ENCODE results near the gene SPATC1L.
A peak's percentile ranks its signal among the peaks of the same experiment; 100 is the strongest.
"Not testable (repeated sequence)": the region's sequence is repeated elsewhere in the genome, so short reads cannot be mapped to it uniquely, and the experiment has no call there.

Gene SPATC1L

DNA sequence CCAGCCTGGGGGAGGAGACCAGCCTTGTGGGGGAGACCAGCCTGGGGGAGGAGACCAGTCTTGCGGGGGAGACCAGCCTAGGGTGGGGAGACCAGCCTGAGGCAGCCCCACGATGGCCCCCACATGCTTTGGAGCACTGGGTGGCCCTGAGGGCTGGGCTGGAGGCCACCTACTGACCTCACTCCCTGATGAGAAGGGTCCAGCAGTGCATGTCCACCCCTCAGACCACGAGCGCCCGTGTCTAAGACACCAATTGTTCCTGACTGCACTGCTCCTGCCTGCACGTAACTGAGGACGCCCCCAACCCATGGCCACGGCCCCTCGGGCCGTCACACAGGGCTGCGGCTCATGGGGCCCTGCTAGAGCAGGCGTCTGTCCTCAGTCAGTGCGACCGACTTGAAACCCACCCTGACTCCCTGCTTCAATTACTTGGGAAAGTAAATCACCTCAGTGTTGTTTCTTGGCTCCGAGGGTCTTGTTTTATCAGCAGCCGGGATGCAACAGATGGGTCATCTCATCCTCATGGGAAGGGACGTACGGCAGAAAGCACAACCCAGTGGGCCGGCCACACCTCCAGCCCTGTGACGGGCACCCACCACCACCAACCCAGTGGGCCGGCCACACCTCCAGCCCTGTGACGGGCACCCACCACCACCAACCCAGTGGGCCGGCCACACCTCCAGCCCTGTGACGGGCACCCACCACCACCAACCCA, at the start of gene SPATC1L:
TSS of gene SPATC1L (minus strand) at position 550 of the 715 bp plus-strand sequence. CDS start 1,643 bp downstream, outside the sequence.
- Mint-ChIP-seq H3K27me3 (no peaks in the 10 kb centered on the region), H3K9me3 (no peaks in the 10 kb centered on the region), H3K4me1 (peaks cover 27% of the 10 kb centered on the region), H3K27ac (peak within 1 kb of the TSS; percentile 48 to 87), H3K4me3 (peak within 1 kb of the TSS; percentile 87 to 90)
- ATAC-seq (peak; percentile 79), DNase-seq (peak in 1 of 2 donors; percentile 34)

DNA sequence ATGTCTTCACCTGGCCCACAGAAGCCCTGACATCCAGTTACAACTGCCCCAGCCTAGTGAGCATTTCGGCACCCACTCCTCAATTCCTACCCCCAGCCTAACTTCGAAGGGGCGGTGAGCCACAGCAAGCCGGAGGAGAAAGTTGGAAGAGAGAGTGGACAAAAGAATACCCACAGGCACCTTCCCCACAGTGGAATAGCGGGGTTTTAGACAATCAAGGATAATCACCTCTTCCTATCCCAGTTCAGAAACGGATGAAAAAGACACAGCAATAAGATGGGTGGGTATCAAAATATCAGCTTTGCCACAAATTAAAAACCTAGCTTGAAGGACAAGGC, 45.6 kb upstream of the SPATC1L start:
- peaks cover 64% of the 10 kb centered on the region for H3K4me1 Mint-ChIP-seq
- H3K9me3 Mint-ChIP-seq: peaks cover 0 to 6% of the 10 kb centered on the region in 2 donors
- ATAC-seq (no peak), DNase-seq (no peak)
- H3K4me3 Mint-ChIP-seq: peak overlapping the region; percentile 70 to 89
- no peaks in the 10 kb centered on the region for H3K27me3 Mint-ChIP-seq
- H3K27ac Mint-ChIP-seq: no peak overlapping the region

DNA sequence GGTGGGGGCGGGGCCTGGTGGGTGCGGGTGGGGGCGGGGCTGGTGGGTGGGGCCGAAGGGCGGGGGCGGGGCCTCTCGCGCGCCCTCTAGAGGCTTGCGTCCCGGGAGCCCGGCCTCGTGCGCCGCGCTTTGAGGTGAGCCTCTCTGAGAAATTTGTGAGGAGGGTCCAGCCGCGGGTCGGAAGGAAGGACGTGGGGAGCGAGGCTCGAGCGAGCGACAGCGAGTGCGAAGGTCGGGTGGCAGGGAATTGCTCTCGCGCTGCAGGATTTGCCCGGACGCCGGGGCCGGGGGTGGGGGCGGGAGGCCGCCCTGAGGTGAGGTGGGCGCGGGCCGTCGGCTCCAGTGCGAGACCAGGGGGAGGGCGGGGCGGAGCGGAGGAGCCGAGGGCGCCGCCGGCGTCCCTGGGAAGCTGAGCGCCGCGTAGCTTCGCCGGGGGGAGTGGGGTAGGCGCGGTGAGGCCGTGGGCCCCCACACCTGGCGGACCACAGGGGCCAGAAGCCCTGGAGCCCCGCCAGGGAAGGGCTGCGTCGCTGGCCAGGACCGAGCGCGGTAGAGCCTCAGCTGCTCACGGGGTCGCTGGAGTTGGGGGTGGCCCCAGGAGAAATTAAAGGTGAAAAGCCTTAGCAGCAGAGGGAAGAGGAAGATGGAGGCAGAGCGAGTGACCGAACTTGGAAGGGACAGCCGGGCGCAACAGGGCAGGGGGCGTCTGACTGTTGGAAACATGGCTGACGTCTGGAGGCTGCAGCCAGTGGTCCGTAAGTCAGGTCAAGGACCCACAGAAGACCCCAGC, 45.1 kb upstream of the SPATC1L start:
- ATAC-seq: peak; percentile 50
- no peak for DNase-seq
- Mint-ChIP-seq H3K4me1 (peaks cover 64% of the 10 kb centered on the region), H3K27ac (peak overlapping the region; percentile 94 to 98), H3K9me3 (peaks cover 0 to 6% of the 10 kb centered on the region in 2 donors), H3K27me3 (no peaks in the 10 kb centered on the region), H3K4me3 (peak overlapping the region; percentile 89 to 91)

DNA sequence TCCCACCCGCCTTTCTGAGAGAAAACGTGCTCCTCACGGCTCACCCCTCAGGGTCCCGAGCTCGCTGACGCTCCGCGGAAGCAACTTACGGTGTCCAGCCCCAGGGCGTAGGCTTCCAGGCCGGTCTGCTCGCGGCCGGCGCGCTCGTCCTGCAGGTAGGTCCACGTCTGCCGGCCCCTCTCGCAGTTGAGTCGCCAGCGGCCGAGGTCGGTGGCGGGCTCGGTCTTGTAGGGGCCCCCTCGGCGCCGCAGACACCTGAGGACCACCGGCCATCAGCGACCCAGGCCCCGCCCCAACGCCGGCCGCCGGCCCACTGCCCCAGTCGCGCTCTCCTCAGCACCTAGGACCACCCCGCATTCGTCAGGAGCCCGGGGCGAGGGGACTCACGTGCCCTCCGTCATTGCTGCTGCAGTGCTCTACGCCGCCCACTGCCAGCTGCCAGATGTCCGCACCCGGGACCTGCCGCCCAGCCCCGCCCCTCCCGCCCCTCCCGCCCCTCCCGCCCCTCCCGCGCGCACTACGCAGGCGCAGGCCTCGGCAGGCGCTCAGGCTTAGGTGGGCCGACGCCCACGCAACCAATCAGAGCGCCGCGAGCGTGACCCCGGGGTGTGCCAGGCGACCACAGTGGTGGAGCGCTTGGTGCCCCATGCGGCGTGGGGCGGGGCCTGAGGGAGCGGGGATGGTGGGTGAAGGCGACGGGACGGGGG, 44.2 kb upstream of the SPATC1L start, which contains the start of gene LSS:
TSS of gene LSS (minus strand) at position 430 of the 707 bp plus-strand sequence. CDS start at position 401, 29 bp downstream.
- H3K4me3 Mint-ChIP-seq: peak within 1 kb of the TSS; percentile 89 to 91
- peak; percentile 97 to 98 for DNase-seq
- no peaks in the 10 kb centered on the region for H3K27me3 Mint-ChIP-seq
- H3K27ac Mint-ChIP-seq: peak within 1 kb of the TSS; percentile 94 to 98
- peaks cover 58% of the 10 kb centered on the region for H3K4me1 Mint-ChIP-seq
- ATAC-seq: peak; percentile 96
- H3K9me3 Mint-ChIP-seq: peaks cover 0 to 6% of the 10 kb centered on the region in 2 donors

DNA sequence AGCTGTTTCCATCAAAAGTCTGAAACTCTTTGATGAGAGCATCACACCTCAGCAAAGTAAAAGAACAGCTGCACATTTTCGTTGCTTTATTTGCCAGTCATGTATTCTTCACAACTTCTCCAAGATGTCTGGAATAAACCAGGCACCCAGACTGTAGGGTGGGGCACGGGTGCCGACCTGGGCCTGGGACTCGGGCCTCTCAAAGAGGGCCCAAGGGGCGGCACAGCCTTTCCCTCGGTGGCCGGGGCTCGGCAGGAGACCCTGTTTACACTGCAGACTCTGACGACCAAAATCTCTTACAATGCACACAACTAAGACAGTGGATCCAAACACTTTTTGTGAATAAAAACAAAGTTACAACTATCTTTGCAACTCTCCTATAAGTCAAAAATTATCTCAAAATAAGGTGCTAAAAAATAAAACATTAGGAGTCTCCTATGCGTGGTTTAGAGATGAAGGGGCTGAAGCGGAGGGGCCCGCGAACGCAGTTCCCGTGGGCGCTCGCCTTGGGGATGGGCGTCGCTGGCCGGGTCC, 43.6 kb upstream of the SPATC1L start:
- peaks cover 0 to 6% of the 10 kb centered on the region in 2 donors for H3K9me3 Mint-ChIP-seq
- peak overlapping the region; percentile 82 to 84 for H3K4me3 Mint-ChIP-seq
- H3K27ac Mint-ChIP-seq: peak overlapping the region in 1 of 2 donors; percentile 61
- ATAC-seq (no peak), DNase-seq (no peak)
- H3K4me1 Mint-ChIP-seq: peaks cover 54% of the 10 kb centered on the region
- H3K27me3 Mint-ChIP-seq: no peaks in the 10 kb centered on the region

DNA sequence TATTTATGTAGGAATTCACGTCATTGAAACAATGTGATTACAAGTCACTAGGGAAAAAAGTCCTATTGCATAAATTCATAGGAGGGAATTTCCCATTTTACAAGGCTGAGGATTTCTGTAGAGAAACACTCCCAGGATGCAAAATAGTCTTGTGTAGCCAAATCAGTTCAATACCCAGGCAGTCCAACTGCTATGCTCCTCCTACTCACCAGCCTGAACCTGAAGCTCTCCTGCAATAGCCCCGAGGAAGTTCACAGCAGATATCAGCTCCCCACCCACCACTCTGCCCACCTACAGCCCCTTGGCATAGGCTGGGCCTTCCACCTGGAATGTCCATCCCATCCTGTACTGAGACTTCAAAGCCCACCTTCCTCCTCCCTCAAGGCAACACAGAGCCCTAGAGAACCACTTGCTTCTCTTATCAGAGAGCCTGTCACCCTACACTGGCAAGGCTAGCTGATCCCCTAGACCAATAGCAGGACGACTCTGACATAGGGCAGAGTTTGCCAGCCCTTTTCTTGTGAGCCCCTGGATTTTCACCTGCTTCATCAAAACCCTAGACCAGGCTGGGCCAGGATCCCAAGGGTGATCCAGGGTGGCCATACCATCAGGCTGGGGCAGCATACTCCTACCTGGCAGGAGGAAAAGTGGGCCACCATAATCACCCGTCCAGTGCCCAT, 42.8 kb upstream of the SPATC1L start:
- peaks cover 0 to 6% of the 10 kb centered on the region in 2 donors for H3K9me3 Mint-ChIP-seq
- H3K27ac Mint-ChIP-seq: no peak overlapping the region
- peak overlapping the region; percentile 82 to 84 for H3K4me3 Mint-ChIP-seq
- DNase-seq (no peak), ATAC-seq (no peak)
- H3K27me3 Mint-ChIP-seq: no peaks in the 10 kb centered on the region
- H3K4me1 Mint-ChIP-seq: peaks cover 61% of the 10 kb centered on the region

DNA sequence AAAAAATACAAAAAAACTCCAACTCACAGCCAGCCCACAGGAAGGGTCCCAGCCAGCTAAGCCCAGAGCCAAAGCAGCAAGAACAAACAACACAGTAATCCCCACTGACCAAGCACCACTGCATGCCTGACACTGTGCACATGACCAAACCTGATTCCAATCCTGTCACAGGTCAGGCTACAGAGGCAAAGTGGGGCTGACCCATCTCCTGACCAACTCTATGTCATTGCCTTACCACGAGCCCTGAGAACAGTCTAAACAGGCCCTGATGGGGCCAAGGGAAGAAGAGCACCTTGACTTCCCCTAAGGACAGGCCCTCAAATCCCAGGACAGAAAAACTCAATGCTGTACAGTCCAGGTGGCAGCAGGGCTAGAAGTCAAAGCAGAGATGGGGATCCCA, 41.9 kb upstream of the SPATC1L start:
- Mint-ChIP-seq H3K4me1 (peaks cover 56% of the 10 kb centered on the region), H3K27ac (no peak overlapping the region), H3K27me3 (no peaks in the 10 kb centered on the region), H3K4me3 (no peak overlapping the region), H3K9me3 (peaks cover 0 to 1% of the 10 kb centered on the region in 2 donors)
- ATAC-seq (no peak), DNase-seq (no peak)

DNA sequence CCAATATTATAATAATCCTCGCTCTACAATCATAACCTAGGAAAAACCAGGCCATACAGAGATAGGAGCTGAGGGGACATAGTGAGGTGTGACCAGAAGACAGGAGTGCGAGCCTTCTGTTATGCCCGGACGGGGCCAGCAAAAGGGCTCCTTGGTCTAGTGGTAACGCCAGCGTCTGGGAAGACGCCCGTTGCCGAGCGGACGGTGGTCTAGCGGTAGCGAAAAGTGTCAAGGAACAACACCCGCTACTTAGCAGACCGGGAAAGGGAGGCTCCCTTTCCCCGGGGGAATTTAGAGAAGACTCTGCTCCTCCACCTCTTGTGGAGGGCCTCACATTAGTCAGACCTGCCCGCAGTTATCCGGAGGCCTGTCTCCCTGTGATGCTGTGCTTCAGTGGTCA, 39.4 kb upstream of the SPATC1L start:
- not testable (repeated sequence) for ATAC-seq, H3K4me3 Mint-ChIP-seq, H3K27me3 Mint-ChIP-seq, H3K27ac Mint-ChIP-seq, H3K9me3 Mint-ChIP-seq, DNase-seq
- H3K4me1 Mint-ChIP-seq: peaks cover 36% of the 10 kb centered on the region

DNA sequence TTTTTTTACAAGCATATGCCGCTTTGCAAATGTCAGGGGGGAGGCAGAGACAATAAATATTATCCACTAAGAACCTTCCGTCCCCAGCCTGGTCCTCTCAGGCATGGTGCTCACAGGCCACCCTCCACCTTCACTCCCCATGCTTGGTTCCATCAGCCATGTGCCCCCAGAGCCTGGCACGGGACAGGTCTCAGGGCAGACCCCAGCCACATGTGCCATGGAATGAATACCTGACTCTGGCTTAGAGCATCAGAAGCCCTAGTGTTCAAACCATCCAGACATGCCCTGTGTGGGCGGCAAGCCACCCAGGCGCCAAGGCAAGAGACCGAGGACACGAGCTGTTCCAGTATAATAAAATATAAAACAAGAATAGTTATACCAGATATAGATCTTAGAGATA, 39.0 kb upstream of the SPATC1L start:
- no peak for DNase-seq
- Mint-ChIP-seq H3K27ac (no peak overlapping the region), H3K4me1 (peaks cover 36% of the 10 kb centered on the region), H3K9me3 (no peaks in the 10 kb centered on the region), H3K27me3 (no peaks in the 10 kb centered on the region), H3K4me3 (no peak overlapping the region)
- no peak for ATAC-seq

DNA sequence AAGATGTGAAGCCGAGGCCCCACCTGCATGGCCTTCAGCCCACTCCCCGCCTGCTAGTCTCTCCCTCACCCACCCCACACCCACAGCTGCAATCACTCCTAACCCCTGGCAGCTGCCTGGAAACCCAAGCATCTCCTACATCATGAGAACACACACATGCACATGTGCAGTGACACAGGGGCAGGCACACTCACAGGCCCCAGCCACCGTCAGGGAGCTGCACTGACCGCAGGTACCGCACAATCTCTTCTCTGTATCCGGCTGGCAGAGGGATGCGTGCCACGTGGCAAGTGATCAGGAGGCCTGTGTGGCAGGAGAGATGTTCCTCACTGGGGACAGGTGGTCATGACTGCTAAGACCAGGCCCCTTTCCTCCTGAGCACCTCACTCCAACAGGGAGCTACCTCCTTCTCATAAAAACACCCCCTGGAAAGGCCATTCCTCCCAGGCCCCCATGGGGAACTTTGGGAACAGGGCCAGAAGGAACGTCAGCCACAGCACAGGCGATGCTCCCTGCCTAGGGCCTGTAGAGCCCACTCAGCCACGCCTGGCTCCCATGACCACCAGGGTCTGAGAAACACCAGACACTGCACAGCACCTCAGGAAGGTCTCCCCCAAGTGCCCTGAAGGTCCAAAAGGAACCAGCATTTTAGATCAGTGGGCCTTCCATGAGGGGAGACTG, 38.3 kb upstream of the SPATC1L start:
- Mint-ChIP-seq H3K4me1 (peaks cover 31% of the 10 kb centered on the region), H3K27ac (peak overlapping the region in 1 of 2 donors; percentile 27), H3K27me3 (no peaks in the 10 kb centered on the region), H3K9me3 (no peaks in the 10 kb centered on the region), H3K4me3 (no peak overlapping the region)
- ATAC-seq (no peak), DNase-seq (no peak)

DNA sequence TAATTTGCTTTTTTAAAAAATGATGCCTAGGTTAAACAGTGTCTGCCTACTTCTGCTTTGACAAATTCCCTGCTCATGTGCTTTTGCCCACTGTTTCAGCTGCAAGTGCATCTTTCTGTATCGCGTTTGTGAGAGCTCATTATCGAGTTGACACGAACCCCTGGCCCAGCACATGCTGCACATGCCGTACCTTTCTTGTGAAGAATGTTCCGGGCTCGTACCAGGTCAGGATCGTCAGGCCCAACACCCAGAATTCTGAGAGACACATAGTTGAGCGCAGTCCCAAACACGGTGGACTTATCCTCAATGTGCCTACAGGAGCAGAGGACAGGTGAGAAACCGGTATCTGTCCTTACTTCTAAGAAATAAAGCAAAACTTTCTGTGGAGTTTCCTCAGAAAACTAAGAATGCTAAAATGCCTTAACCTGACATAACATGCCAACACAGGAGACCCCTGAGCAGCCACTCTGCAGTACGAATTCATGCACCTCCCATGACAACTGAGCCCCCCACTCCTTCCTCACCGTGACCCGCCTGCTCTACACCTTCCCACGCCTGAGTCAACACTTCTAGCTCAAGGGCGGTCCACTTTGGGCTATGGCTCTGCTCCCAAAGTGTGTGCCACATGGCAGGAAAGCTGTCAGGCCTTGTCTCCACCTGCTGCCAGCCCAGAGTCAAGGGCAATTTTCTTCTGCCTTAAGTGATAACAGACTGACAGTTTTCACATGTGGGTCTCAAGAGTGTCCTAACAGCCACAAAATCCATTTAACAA, 37.6 kb upstream of the SPATC1L start:
- DNase-seq (no peak), ATAC-seq (no peak)
- Mint-ChIP-seq H3K9me3 (no peaks in the 10 kb centered on the region), H3K27me3 (no peaks in the 10 kb centered on the region), H3K27ac (peak overlapping the region in 1 of 2 donors; percentile 38), H3K4me1 (peaks cover 24% of the 10 kb centered on the region), H3K4me3 (no peak overlapping the region)

DNA sequence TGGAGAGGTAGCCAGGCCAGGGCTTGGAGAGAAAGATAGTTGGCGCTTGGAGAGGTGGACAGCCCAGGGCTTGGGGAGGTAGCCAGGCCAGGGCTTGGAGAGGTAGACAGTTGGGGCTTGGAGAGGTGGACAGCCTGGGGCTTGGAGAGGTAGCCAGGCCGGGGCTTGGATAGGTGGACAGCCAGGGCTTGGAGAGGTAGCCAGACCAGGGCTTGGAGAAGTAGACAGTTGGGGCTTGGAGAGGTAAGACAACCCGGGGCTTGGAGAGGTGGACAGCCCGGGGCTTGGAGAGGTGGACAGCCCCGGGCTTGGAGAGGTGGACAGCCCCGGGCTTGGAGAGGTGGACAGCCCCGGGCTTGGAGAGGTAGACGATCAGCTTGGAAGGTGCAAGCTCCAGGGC, 36.6 kb upstream of the SPATC1L start:
- DNase-seq (no peak), ATAC-seq (no peak)
- H3K4me1 Mint-ChIP-seq: peaks cover 14% of the 10 kb centered on the region
- no peaks in the 10 kb centered on the region for H3K9me3 Mint-ChIP-seq
- H3K27ac Mint-ChIP-seq: peak overlapping the region in 1 of 2 donors; percentile 35
- no peak overlapping the region for H3K4me3 Mint-ChIP-seq
- no peaks in the 10 kb centered on the region for H3K27me3 Mint-ChIP-seq

DNA sequence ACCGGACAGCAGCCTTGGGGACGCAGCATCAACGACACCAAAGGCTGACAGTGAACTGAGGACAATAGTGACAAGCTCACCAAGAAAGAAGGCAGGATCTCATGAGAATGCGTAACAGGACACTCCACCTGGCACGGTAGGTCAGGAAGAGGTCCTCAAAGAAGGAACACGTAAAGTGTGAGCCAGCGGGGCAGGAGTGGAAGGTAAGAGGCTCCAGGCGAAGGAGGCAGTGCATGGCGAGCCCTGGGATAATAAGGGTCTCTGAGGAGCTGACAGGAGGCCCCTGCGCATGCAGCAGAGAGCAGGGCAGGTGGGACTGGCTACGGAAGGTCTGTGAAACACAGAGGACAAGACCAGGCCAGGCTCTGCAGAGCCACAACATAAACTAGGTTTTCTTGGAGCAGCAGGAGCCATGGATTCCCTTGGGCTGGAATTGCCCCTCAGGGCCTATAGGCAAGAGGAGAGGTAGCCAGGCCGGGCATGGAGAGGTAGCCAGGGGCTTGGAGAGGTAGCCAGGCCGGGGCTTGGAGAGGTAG, 36.1 kb upstream of the SPATC1L start:
- DNase-seq (no peak), ATAC-seq (no peak)
- H3K4me3 Mint-ChIP-seq: no peak overlapping the region
- peak overlapping the region in 1 of 2 donors; percentile 35 for H3K27ac Mint-ChIP-seq
- no peaks in the 10 kb centered on the region for H3K9me3 Mint-ChIP-seq
- no peaks in the 10 kb centered on the region for H3K27me3 Mint-ChIP-seq
- H3K4me1 Mint-ChIP-seq: peaks cover 9% of the 10 kb centered on the region
